IPS-11a (cell line): ENCODE measurements around the gene EPS15.
"Not testable (repeated sequence)": the region's sequence is repeated elsewhere in the genome, so short reads cannot be mapped to it uniquely, and the experiment has no call there.

ENCODE experiments used
- H3K4me3 ChIP-seq: one replicate; pipeline ENCODE4 v1.5.1; 2013; ENCODE audit warnings: low read depth, low read length, control low read depth

Gene EPS15

GRCh38 chr1:51515982-51516648 lies 3.0 kb downstream of the EPS15 start:
- H3K4me3 ChIP-seq, result no peak overlapping the region

- no peak overlapping the region for H3K4me3 ChIP-seq
Measured at GRCh38 chr1:51515312-51515960, 3.6 kb downstream of the EPS15 start.

- H3K4me3 ChIP-seq, result no peak overlapping the region
Measured at GRCh38 chr1:51514733-51515132, 4.3 kb downstream of the EPS15 start.

- H3K4me3 ChIP-seq, result no peak overlapping the region
Measured at GRCh38 chr1:51512606-51513005, 6.5 kb downstream of the EPS15 start.

GRCh38 chr1:51512120-51512519 lies 6.9 kb downstream of the EPS15 start:
- no peak overlapping the region for H3K4me3 ChIP-seq

- no peak overlapping the region for H3K4me3 ChIP-seq
Measured at GRCh38 chr1:51509773-51510172, 9.3 kb downstream of the EPS15 start.

- H3K4me3 ChIP-seq, result no peak overlapping the region
Measured at GRCh38 chr1:51506537-51506936, 12.5 kb downstream of the EPS15 start.

- no peak overlapping the region for H3K4me3 ChIP-seq
Measured at GRCh38 chr1:51504806-51505525, 14.1 kb downstream of the EPS15 start.

- not testable (repeated sequence) for H3K4me3 ChIP-seq
Measured at GRCh38 chr1:51501218-51501630, 17.8 kb downstream of the EPS15 start.

- no peak overlapping the region for H3K4me3 ChIP-seq
Measured at GRCh38 chr1:51499694-51500093, 19.4 kb downstream of the EPS15 start.

GRCh38 chr1:51498924-51499323 lies 20.1 kb downstream of the EPS15 start:
- H3K4me3 ChIP-seq, result no peak overlapping the region

- no peak overlapping the region for H3K4me3 ChIP-seq
Measured at GRCh38 chr1:51497340-51497739, 21.7 kb downstream of the EPS15 start.

- H3K4me3 ChIP-seq, result no peak overlapping the region
Measured at GRCh38 chr1:51494138-51494830, 24.8 kb downstream of the EPS15 start.

GRCh38 chr1:51491166-51491981 lies 27.7 kb downstream of the EPS15 start:
- H3K4me3 ChIP-seq, result no peak overlapping the region

GRCh38 chr1:51489472-51489871 lies 29.6 kb downstream of the EPS15 start:
- H3K4me3 ChIP-seq, result no peak overlapping the region

- no peak overlapping the region for H3K4me3 ChIP-seq
Measured at GRCh38 chr1:51488372-51489050, 30.6 kb downstream of the EPS15 start.

GRCh38 chr1:51487628-51488027 lies 31.4 kb downstream of the EPS15 start:
- H3K4me3 ChIP-seq, result no peak overlapping the region

- H3K4me3 ChIP-seq, result no peak overlapping the region
Measured at GRCh38 chr1:51484591-51484990, 34.5 kb downstream of the EPS15 start.

GRCh38 chr1:51482881-51483280 lies 36.2 kb downstream of the EPS15 start:
- H3K4me3 ChIP-seq, result no peak overlapping the region
